ENCODE results near the gene SEPTIN8.

Gene SEPTIN8

GRCh38 chr5:132760049-132760420 lies 17.0 kb downstream of the SEPTIN8 start:
- H3K4me3 ChIP-seq (ENCODE audit: low read length) = no peak overlapping the region
- TF ChIP-seq CTCF (conservative IDR thresholded peaks at IDR 0.05; ENCODE audit: low read length) = no peak
- no peak for DNase-seq (ENCODE audit: low read depth)

- H3K4me3 ChIP-seq (ENCODE audit: low read length) = no peak overlapping the region
- no peak for DNase-seq (ENCODE audit: low read depth)
- TF ChIP-seq CTCF (conservative IDR thresholded peaks at IDR 0.05; ENCODE audit: low read length) = no peak
These were observed 17.7 kb downstream of the SEPTIN8 start for GRCh38 chr5:132759114-132760048.

GRCh38 chr5:132758451-132758850 lies 18.6 kb downstream of the SEPTIN8 start:
- TF ChIP-seq CTCF (conservative IDR thresholded peaks at IDR 0.05; ENCODE audit: low read length) = no peak
- no peak for DNase-seq (ENCODE audit: low read depth)
- H3K4me3 ChIP-seq (ENCODE audit: low read length) = no peak overlapping the region

GRCh38 chr5:132756542-132756941 lies 20.5 kb downstream of the SEPTIN8 start:
- no peak for TF ChIP-seq CTCF (conservative IDR thresholded peaks at IDR 0.05; ENCODE audit: low read length)

GRCh38 chr5:132754947-132755346 lies 22.1 kb downstream of the SEPTIN8 start:
- peak; percentile 43 for TF ChIP-seq CTCF (conservative IDR thresholded peaks at IDR 0.05; ENCODE audit: low read length)
- DNase-seq (ENCODE audit: low read depth) = peak; percentile 41
- no peak overlapping the region for H3K4me3 ChIP-seq (ENCODE audit: low read length)

More at GRCh38 chr5:132756542-132756941, 20.5 kb downstream of the SEPTIN8 start:
- DNase-seq (ENCODE audit: low read depth) = no peak
- H3K4me3 ChIP-seq (ENCODE audit: low read length) = no peak overlapping the region

- TF ChIP-seq CTCF (conservative IDR thresholded peaks at IDR 0.05; ENCODE audit: low read length) = no peak
- no peak for DNase-seq (ENCODE audit: low read depth)
- no peak overlapping the region for H3K4me3 ChIP-seq (ENCODE audit: low read length)
These were observed 22.9 kb downstream of the SEPTIN8 start for GRCh38 chr5:132754111-132754510.
